H1 (cell line): ENCODE results near the gene MYO1D. TPM values are rescaled to one million over a fixed set of nuclear protein-coding genes. Genes with fewer than 3 reads are reported as not detected.

Experiments
- CTCF ChIP-seq, 3 experiments: IDR thresholded peaks; 1 replicate in 2 of 3; 2 replicates in 1 of 3; pipeline versions ENCODE4 v1.5.1 to v1.6.1; 2011; ENCODE audit warnings: low read length in 3 of 3, mild to moderate bottlenecking in 3 of 3, inconsistent platforms in 2 of 3, low read depth in 1 of 3, moderate library complexity in 1 of 3; ENCODE audit not compliant: insufficient read depth in 1 of 3; ENCODE audit errors: control extremely low read depth in 1 of 3
- FOSL1 ChIP-seq: IDR thresholded peaks from 2 replicates; pipeline ENCODE4 v1.6.1; 2011; ENCODE audit warnings: mild to moderate bottlenecking, low read depth, low read length, moderate library complexity; ENCODE audit not compliant: insufficient read depth
- MAX ChIP-seq: IDR thresholded peaks from 2 replicates; pipeline ENCODE4 v1.6.1; 2012; ENCODE audit warnings: inconsistent platforms
- SP1 ChIP-seq: IDR thresholded peaks from 2 replicates; pipeline ENCODE4 v1.6.1; 2011; ENCODE audit warnings: low read depth, low read length
- TEAD4 ChIP-seq: IDR thresholded peaks from 2 replicates; pipeline ENCODE4 v1.6.1; 2012; ENCODE audit warnings: low read depth, low read length, inconsistent platforms, mixed read lengths
- polyA plus RNA-seq, 7 experiments: library from polyadenylated mRNA; depleted of rRNA in 3 of 7; stranded (reverse) in 5 of 7; unstranded in 2 of 7; fragments of >200 nt in 5 of 7; fragments of 200-250 nt in 2 of 7; gene quantifications; 1 replicate in 5 of 7; 2 replicates in 1 of 7; 4 replicates in 1 of 7; pipeline versions ENCODE4 v1.2.1 to v1.2.3, GENCODE V29; 2011 to 2013; ENCODE audit warnings: missing spikeins in 2 of 7, mixed read lengths in 2 of 7
- total RNA-seq: library from RNA; stranded (reverse); fragmentation: NEBNext Ultra II Directional; extraction: Animal tissue kit (Norgen Biotek cat#: 25700); gene quantifications from 2 replicates; pipeline ENCODE4 v1.2.1, GENCODE V29; 2021

The MYO1D gene
- total and polyA plus RNA-seq, 2 of the 8 experiments (the other 6 are each of a cell fraction or from before 2014, with no cell fraction given) = 6.5 to 25.4 TPM

GRCh38 chr17:32621612-32622312, 255.2 kb downstream of the MYO1D start (continued):
- no peak for TF ChIP-seq CTCF (IDR thresholded peaks at IDR 0.05; ENCODE audit: control extremely low read depth in 1 of 3, insufficient read depth in 1 of 3, low read depth in 1 of 3, low read length in 3 of 3)
- TF ChIP-seq MAX = peak; percentile 51; the same call in 1 of the 2 replicates
- no peak for TF ChIP-seq FOSL1
- peak; percentile 46; the same call in 1 of the 2 replicates for TF ChIP-seq TEAD4
- peak; percentile 66 for TF ChIP-seq SP1
